ENCODE results near the gene ABHD1. TPM values are rescaled to one million over a fixed set of nuclear protein-coding genes. Genes with fewer than 3 reads are reported as not detected.
A peak's percentile ranks its signal among the peaks of the same experiment; 100 is the strongest.

ABHD1 gene
- total RNA-seq, 5 donors from 2014 or later (not counting 1 experiment from before 2014, with no cell fraction given) = 0.66 to 1.4 (median 1.2) TPM

DNA sequence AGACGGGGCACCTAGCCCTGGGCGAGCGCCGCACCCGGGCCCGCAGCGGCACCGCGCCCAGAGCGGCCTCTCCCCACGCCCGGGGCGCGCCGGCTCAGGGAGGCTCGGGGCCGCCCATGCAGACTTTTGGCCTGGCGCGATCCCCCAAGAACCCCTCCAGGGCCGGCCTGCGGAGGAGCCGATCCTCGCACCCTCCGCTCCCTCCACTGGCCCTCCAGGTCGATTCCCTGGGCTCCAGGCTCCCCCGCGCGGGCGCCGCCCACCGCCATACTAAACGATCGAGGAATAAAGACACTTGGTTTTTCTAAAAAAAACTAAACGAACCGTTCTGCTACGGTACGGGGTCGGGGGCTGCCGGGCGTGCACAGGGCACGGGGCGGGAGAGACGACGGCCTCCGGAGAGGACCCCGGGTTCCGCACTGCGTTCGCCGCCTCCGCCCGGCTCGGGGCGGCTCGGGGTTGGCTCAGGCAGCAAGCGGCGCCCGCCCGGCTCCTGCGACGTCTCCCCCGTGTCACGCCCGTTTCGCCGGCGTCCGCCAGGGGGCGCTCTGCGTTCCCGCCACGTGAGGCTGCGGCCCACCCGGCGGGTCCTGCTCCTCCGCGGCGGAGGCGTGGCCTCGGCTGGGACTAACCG lies 37.4 kb upstream of the ABHD1 start:
- DNase-seq (peak; percentile 89 to 99 (median 96)), ATAC-seq (replicated peaks in 1 of 4) (peak; percentile 91 to 94 (median 92))
- ChIA-PET POLR2A (no interaction called here), CTCF (interaction anchor here in 1 of 2 donors (0.7 to 2.1 kb wide), 2 partner anchors 15 to 36 kb away, joined by 3 to 8 read pairs; partner anchors contain the start of genes AGBL5 and OST4)
- H3K27me3 ChIP-seq (replicated peaks in 1 of 2; ENCODE audit: control insufficient read depth in 2 of 2, extremely low read depth in 1 of 2, insufficient read depth in 2 of 2, low read length in 1 of 2) = peaks cover 0 to 4% of the 10 kb centered on the region in 2 experiments
- H3K9me3 Mint-ChIP-seq = no peaks in the 10 kb centered on the region
- H3K36me3 ChIP-seq (ENCODE audit: control insufficient read depth in 2 of 2, extremely low read depth in 1 of 2, insufficient read depth in 1 of 2, low read length in 1 of 2) = no peaks in the 10 kb centered on the region
- peak overlapping the region; percentile 87 to 88 for H3K27ac Mint-ChIP-seq
- peak overlapping the region; percentile 82 for H3K27ac ChIP-seq (ENCODE audit: low read length)
- H3K4me1 Mint-ChIP-seq = peaks cover 21 to 26% (median 24%) of the 10 kb centered on the region in 3 donors
- H3K4me1 ChIP-seq (ENCODE audit: control insufficient read depth in 1 of 2, extremely low read depth in 1 of 2, insufficient read depth in 2 of 2, low read length in 2 of 2) = peaks cover 9 to 45% of the 10 kb centered on the region in 2 experiments
- under 1% methylated on average over 81 of the region's 81 CpGs for WGBS (ENCODE audit: insufficient coverage)
- no peaks in the 10 kb centered on the region for H3K36me3 Mint-ChIP-seq
- H3K4me3 ChIP-seq (ENCODE audit: control insufficient read depth in 1 of 2, extremely low read depth in 1 of 2, low read length in 1 of 2) = peak overlapping the region; percentile 53 to 67
- H3K4me3 Mint-ChIP-seq = peak overlapping the region; percentile 80 to 84 (median 80)
- H3K9me3 ChIP-seq = no peaks in the 10 kb centered on the region
- H3K27me3 Mint-ChIP-seq = no peaks in the 10 kb centered on the region

DNA sequence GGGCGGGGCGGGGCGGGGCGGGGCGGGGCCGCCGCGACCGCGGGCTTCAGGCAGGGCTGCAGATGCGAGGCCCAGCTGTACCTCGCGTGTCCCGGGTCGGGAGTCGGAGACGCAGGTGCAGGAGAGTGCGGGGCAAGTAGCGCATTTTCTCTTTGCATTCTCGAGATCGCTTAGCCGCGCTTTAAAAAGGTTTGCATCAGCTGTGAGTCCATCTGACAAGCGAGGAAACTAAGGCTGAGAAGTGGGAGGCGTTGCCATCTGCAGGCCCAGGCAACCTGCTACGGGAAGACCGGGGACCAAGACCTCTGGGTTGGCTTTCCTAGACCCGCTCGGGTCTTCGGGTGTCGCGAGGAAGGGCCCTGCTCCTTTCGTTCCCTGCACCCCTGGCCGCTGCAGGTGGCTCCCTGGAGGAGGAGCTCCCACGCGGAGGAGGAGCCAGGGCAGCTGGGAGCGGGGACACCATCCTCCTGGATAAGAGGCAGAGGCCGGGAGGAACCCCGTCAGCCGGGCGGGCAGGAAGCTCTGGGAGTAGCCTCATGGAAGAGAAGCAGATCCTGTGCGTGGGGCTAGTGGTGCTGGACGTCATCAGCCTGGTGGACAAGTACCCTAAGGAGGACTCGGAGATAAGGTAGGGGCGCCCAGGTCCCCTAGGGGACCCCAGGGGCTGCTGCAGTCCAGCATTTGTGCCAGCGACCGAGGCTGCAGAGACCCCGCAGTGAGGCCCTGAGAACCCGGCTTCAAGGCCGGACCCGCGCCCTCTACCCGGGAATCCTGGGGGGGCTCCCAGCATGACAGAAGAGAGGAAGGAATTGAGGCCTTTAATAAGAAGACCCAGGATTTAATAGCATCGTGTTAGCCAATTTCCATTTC lies 36.7 kb upstream of the ABHD1 start, which contains the start of gene KHK:
Gene KHK, plus strand, starts transcription at position 49 of the 870 bp plus-strand sequence. Its CDS starts 488 bp downstream, at position 537.
- Mint-ChIP-seq H3K27me3 (no peaks in the 10 kb centered on the region), H3K36me3 (peaks cover 3% of the 10 kb centered on the region), H3K4me1 (peaks cover 17 to 20% (median 20%) of the 10 kb centered on the region in 3 donors), H3K4me3 (peak within 1 kb of the TSS; percentile 80 to 84 (median 80)), H3K27ac (peak within 1 kb of the TSS; percentile 87 to 88), H3K9me3 (no peaks in the 10 kb centered on the region)
- ATAC-seq (replicated peaks in 1 of 4) (peak in 1 of 4 experiments; percentile 1), DNase-seq (no peak)
- ChIA-PET CTCF (interaction anchor here in 1 of 2 donors (0.7 to 2.1 kb wide), 4 partner anchors 10 to 53 kb away, joined by 3 to 8 read pairs (median 3); partner anchors contain the start of genes AGBL5 and OST4), POLR2A (interaction anchor here in 1 of 2 donors (0.8 kb wide), 1 partner anchor 199 kb away, joined by 7 read pairs; no protein-coding TSS in a partner anchor)
- Histone ChIP-seq H3K27ac (ENCODE audit: low read length) (peak within 1 kb of the TSS; percentile 82), H3K9me3 (no peaks in the 10 kb centered on the region), H3K4me3 (ENCODE audit: control insufficient read depth in 1 of 2, extremely low read depth in 1 of 2, low read length in 1 of 2) (peak within 1 kb of the TSS; percentile 58 to 67), H3K4me1 (ENCODE audit: control insufficient read depth in 1 of 2, extremely low read depth in 1 of 2, insufficient read depth in 2 of 2, low read length in 2 of 2) (peaks cover 2 to 37% of the 10 kb centered on the region in 2 experiments), H3K27me3 (replicated peaks in 1 of 2; ENCODE audit: control insufficient read depth in 2 of 2, extremely low read depth in 1 of 2, insufficient read depth in 2 of 2, low read length in 1 of 2) (peaks cover 0 to 4% of the 10 kb centered on the region in 2 experiments), H3K36me3 (ENCODE audit: control insufficient read depth in 2 of 2, extremely low read depth in 1 of 2, insufficient read depth in 1 of 2, low read length in 1 of 2) (no peaks in the 10 kb centered on the region)
- 10% methylated on average over 46 of the region's 54 CpGs for WGBS (ENCODE audit: insufficient coverage)

DNA sequence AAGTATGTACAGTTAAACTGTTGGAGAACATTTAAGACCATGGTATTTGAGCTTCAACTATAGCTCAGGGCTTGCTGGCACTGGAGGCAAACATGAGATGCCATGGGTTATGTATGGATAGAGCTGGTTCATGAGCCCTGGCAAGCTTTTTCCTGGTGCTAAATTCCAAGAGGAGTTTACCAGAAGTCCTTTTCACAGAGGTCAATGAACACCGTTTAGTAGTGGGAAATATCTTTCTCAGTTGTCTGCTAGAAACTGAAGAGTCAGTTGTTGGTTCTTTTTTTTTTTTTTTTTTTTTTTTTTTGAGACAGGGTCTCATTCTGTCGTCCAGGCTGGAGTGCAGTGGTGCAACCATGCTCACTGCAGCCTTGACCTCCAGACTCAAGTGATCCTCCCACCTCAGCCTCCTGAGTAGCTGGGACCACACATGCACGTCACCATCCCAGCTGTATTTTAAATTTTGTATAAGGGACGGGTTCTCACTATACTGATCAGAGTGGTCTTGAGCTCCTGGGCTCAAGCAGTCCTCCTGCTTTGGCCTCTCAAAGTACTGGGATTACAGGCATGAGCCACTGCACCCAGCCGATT lies 35.7 kb upstream of the ABHD1 start:
- Mint-ChIP-seq H3K9me3 (no peaks in the 10 kb centered on the region), H3K36me3 (peaks cover 3% of the 10 kb centered on the region), H3K27ac (no peak overlapping the region), H3K4me3 (peak overlapping the region; percentile 32 to 80 (median 80)), H3K27me3 (no peaks in the 10 kb centered on the region), H3K4me1 (peaks cover 17 to 20% (median 20%) of the 10 kb centered on the region in 3 donors)
- 100% methylated on average over 3 of the region's 5 CpGs for WGBS (ENCODE audit: insufficient coverage)
- Histone ChIP-seq H3K4me1 (ENCODE audit: control insufficient read depth in 1 of 2, extremely low read depth in 1 of 2, insufficient read depth in 2 of 2, low read length in 2 of 2) (peaks cover 2 to 28% of the 10 kb centered on the region in 2 experiments), H3K4me3 (ENCODE audit: control insufficient read depth in 1 of 2, extremely low read depth in 1 of 2, low read length in 1 of 2) (no peak overlapping the region), H3K27me3 (replicated peaks in 1 of 2; ENCODE audit: control insufficient read depth in 2 of 2, extremely low read depth in 1 of 2, insufficient read depth in 2 of 2, low read length in 1 of 2) (peaks cover 0 to 4% of the 10 kb centered on the region in 2 experiments), H3K36me3 (ENCODE audit: control insufficient read depth in 2 of 2, extremely low read depth in 1 of 2, insufficient read depth in 1 of 2, low read length in 1 of 2) (no peaks in the 10 kb centered on the region), H3K9me3 (no peaks in the 10 kb centered on the region), H3K27ac (ENCODE audit: low read length) (no peak overlapping the region)
- POLR2A ChIA-PET = interaction anchor here in 1 of 2 donors (0.6 to 0.8 kb wide), 2 partner anchors 198 to 324 kb away, joined by 3 to 7 read pairs; no protein-coding TSS in a partner anchor
- ATAC-seq (replicated peaks in 1 of 4) (no peak), DNase-seq (no peak)
- CTCF ChIA-PET = interaction anchor here (0.5 to 2.1 kb wide), 7 partner anchors 9 to 1232 kb away, joined by 3 to 11 read pairs (median 4); partner anchors contain the start of genes ABHD1 (in 1 of the 2) and AGBL5 (in 1 of the 2)

DNA sequence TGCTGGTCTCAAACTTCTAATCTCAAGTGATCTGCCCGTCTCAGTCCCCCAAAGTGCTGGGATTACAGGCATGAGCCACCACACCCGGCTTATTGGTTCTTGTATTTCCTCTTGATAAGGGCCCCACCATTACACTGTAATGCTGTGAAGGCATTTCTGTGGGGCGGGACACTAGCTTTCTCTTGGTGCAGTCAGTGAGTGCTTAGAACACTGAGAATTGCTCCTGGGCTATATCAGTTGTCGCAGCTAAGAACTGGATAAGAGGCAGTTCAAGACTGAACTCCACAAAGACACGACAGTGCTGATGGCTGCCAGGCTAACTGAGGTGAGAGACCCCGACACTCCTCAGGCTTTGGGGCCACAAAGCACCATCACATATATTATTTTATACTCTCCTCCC lies 35.0 kb upstream of the ABHD1 start:
- DNase-seq (no peak), ATAC-seq (replicated peaks in 1 of 4) (no peak)
- Histone ChIP-seq H3K9me3 (no peaks in the 10 kb centered on the region), H3K4me1 (ENCODE audit: control insufficient read depth in 1 of 2, extremely low read depth in 1 of 2, insufficient read depth in 2 of 2, low read length in 2 of 2) (peaks cover 2 to 26% of the 10 kb centered on the region in 2 experiments), H3K4me3 (ENCODE audit: control insufficient read depth in 1 of 2, extremely low read depth in 1 of 2, low read length in 1 of 2) (no peak overlapping the region), H3K27ac (ENCODE audit: low read length) (no peak overlapping the region), H3K27me3 (replicated peaks in 1 of 2; ENCODE audit: control insufficient read depth in 2 of 2, extremely low read depth in 1 of 2, insufficient read depth in 2 of 2, low read length in 1 of 2) (peaks cover 0 to 4% of the 10 kb centered on the region in 2 experiments), H3K36me3 (ENCODE audit: control insufficient read depth in 2 of 2, extremely low read depth in 1 of 2, insufficient read depth in 1 of 2, low read length in 1 of 2) (no peaks in the 10 kb centered on the region)
- Mint-ChIP-seq H3K4me3 (no peak overlapping the region), H3K27ac (no peak overlapping the region), H3K27me3 (no peaks in the 10 kb centered on the region), H3K36me3 (peaks cover 3% of the 10 kb centered on the region), H3K4me1 (peaks cover 17 to 20% (median 20%) of the 10 kb centered on the region in 3 donors), H3K9me3 (no peaks in the 10 kb centered on the region)
- WGBS (ENCODE audit: insufficient coverage) = 100% methylated on average over 2 of the region's 6 CpGs
- ChIA-PET CTCF (interaction anchor here (0.6 to 1.3 kb wide), 4 partner anchors 9 to 55 kb away, joined by 3 to 11 read pairs (median 4); partner anchors contain the start of gene ABHD1 (in 1 of the 2)), POLR2A (no interaction called here)

DNA sequence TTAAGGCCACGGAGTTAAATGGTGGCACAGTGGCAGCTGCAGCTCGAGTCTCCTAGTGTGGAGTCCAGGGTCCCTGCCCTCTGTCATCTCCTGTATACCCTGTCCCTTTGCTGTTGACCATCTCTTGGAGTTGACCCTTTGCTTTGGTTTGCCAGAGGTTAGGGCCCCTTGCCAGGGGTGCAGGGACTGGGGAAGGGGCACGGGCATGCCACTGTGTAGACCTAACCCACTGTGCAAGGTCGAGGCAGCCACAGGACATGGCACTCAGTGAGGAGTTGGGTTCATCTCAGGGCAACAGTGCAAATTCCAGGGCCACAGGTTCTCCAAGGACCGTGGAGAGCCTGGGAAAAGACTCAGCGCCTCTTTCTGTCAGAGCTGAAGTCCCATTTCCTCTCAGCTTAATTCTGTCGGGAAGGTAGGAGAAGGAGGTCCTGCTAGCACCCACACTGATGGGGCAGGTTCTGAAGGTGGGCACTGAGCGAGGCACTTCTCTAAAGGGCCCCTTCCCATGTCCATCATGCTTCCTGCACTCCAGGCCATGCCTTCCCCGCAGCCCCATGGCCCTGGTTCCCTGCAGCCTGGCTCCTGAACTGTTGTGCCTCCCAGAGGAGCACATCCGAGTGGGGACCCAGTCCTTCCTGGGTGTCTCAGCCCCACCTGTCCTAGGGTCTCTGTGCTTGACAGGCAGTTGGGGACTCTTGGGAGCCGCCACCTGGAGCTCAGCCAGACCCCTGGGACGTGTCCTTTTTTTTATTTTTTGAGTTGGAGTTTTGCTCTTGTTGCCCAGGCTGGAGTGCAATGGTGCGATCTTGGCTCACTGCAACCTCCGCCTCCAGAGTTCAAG lies 34.3 kb upstream of the ABHD1 start:
- H3K9me3 Mint-ChIP-seq = no peaks in the 10 kb centered on the region
- no peak overlapping the region for H3K4me3 Mint-ChIP-seq
- H3K27ac Mint-ChIP-seq = no peak overlapping the region
- ATAC-seq (replicated peaks in 1 of 4) = no peak
- ChIA-PET CTCF (interaction anchor here (0.6 kb wide), 3 partner anchors 10 to 191 kb away, joined by 3 to 8 read pairs (median 5); no protein-coding TSS in a partner anchor), POLR2A (interaction anchor here (0.6 to 0.7 kb wide), 3 partner anchors 24 to 183 kb away, joined by 3 to 5 read pairs (median 5); no protein-coding TSS in a partner anchor)
- no peaks in the 10 kb centered on the region for H3K27me3 Mint-ChIP-seq
- Histone ChIP-seq H3K27ac (ENCODE audit: low read length) (no peak overlapping the region), H3K4me1 (ENCODE audit: control insufficient read depth in 1 of 2, extremely low read depth in 1 of 2, insufficient read depth in 2 of 2, low read length in 2 of 2) (peaks cover 2 to 20% of the 10 kb centered on the region in 2 experiments), H3K36me3 (ENCODE audit: control insufficient read depth in 2 of 2, extremely low read depth in 1 of 2, insufficient read depth in 1 of 2, low read length in 1 of 2) (no peaks in the 10 kb centered on the region), H3K9me3 (no peaks in the 10 kb centered on the region), H3K27me3 (replicated peaks in 1 of 2; ENCODE audit: control insufficient read depth in 2 of 2, extremely low read depth in 1 of 2, insufficient read depth in 2 of 2, low read length in 1 of 2) (peaks cover 0 to 4% of the 10 kb centered on the region in 2 experiments), H3K4me3 (ENCODE audit: control insufficient read depth in 1 of 2, extremely low read depth in 1 of 2, low read length in 1 of 2) (no peak overlapping the region)
- DNase-seq = no peak
- peaks cover 14 to 20% (median 20%) of the 10 kb centered on the region in 3 donors for H3K4me1 Mint-ChIP-seq
- 92% methylated on average over 9 of the region's 14 CpGs for WGBS (ENCODE audit: insufficient coverage)
- H3K36me3 Mint-ChIP-seq = peaks cover 3% of the 10 kb centered on the region

Data from T-cell (primary cell).